ENCODE results near the gene RETREG2. TPM values are rescaled to one million over a fixed set of nuclear protein-coding genes. Genes with fewer than 3 reads are reported as not detected.

RETREG2 gene
- total and polyA plus RNA-seq, 2 of the 4 experiments (the other 2 are of a cell fraction), result 45.2 to 51.1 TPM

- intact Hi-C loops (cut with micrococcal nuclease) (no loop called here), in situ Hi-C loops (cut with MboI; ENCODE audit: low sequenced_read_pairs) (no loop called here), dilution Hi-C loops (cut with HindIII; ENCODE audit: low sequenced_read_pairs, unreplicated experiment) (no loop called here)
- peaks cover 28 to 34% of the 10 kb centered on the region in 2 experiments for H3K79me1 ChIP-seq (ENCODE audit: low read depth in 1 of 2, low read length in 2 of 2)
- H3K27me3 ChIP-seq (ENCODE audit: control insufficient read depth, insufficient read depth, low read length), result no peaks in the 10 kb centered on the region
- no TSS peak for BruUV-seq (replicated peaks)
- H3K36me3 ChIP-seq (ENCODE audit: control insufficient read depth, insufficient read depth, low read length), result peaks cover 43% of the 10 kb centered on the region
- H4K8ac ChIP-seq (ENCODE audit: low read depth in 2 of 2, low read length in 2 of 2), result no peak overlapping the region
- H2BK15ac ChIP-seq (ENCODE audit: low read depth, low read length), result no peak overlapping the region
- H2AK5ac ChIP-seq (ENCODE audit: low read depth, low read length), result no peak overlapping the region
- DNase-seq, result no peak
- H4K20me1 ChIP-seq (ENCODE audit: insufficient read depth, low read length), result peaks cover 14% of the 10 kb centered on the region; the same call in 1 of the 2 replicates
- no peak overlapping the region for H3K4me2 ChIP-seq (ENCODE audit: low read depth, low read length)
- no peak overlapping the region for H4K91ac ChIP-seq (ENCODE audit: insufficient read depth, low read depth, low read length)
- no peak overlapping the region for H3K23ac ChIP-seq (ENCODE audit: low read depth, low read length)
- H2BK120ac ChIP-seq (ENCODE audit: low read depth, low read length), result no peak overlapping the region
- no peak overlapping the region for H3K4me3 ChIP-seq (ENCODE audit: insufficient read depth, low read depth, low read length)
- no peak overlapping the region for H3K56ac ChIP-seq (ENCODE audit: extremely low read depth, insufficient read depth, low read length)
- 0 out of 2 replicates have a peak, but pooled peaks cover 2% of the 10 kb centered on the region for H3K9me1 ChIP-seq (ENCODE audit: insufficient read depth, low read length)
- no peak overlapping the region for H3K18ac ChIP-seq (ENCODE audit: low read depth, low read length)
- no peak overlapping the region for H2AFZ ChIP-seq (replicated peaks; ENCODE audit: low read length, poor library complexity)
- POLR2A ChIA-PET (ENCODE audit: unreplicated experiment), result no interaction called here
- CTCF ChIA-PET, result no interaction called here
- H3K9me3 ChIP-seq (ENCODE audit: control insufficient read depth, insufficient read depth, low read length), result no peaks in the 10 kb centered on the region
- H2BK5ac ChIP-seq (ENCODE audit: low read depth, low read length, poor library complexity, severe bottlenecking), result no peak overlapping the region
- H3K27ac ChIP-seq (ENCODE audit: insufficient read depth, low read length), result no peak overlapping the region
- no peak overlapping the region for H2BK20ac ChIP-seq (ENCODE audit: low read depth, low read length)
- no peak overlapping the region for H3K14ac ChIP-seq (replicated peaks; ENCODE audit: low read depth, low read length)
- 0 out of 2 replicates have a peak, but pooled peaks cover 3% of the 10 kb centered on the region for H3K4me1 ChIP-seq (ENCODE audit: control insufficient read depth, insufficient read depth, low read length)
- no peak overlapping the region for H3K4ac ChIP-seq (ENCODE audit: low read depth, low read length)
- no peak overlapping the region for H2AK9ac ChIP-seq (replicated peaks; ENCODE audit: low read depth, low read length, poor library complexity)
- 90% methylated on average over 3 of the region's 6 CpGs; no CpG with 5 or more reads in 1 of the 2 experiments for WGBS, 2 experiments (ENCODE audit: extremely low coverage in 2 of 2, insufficient read length in 1 of 2)
- ATAC-seq (ENCODE audit: low read depth), result no peak
- TF ChIP-seq SMC3 (IDR thresholded peaks at IDR 0.05; ENCODE audit: low read depth, low read length) (no peak), POLR2A (IDR thresholded peaks at IDR 0.05; ENCODE audit: low read depth, low read length) (no peak), MAFK (IDR thresholded peaks at IDR 0.05; ENCODE audit: low read depth, low read length) (no peak), CTCF (conservative IDR thresholded peaks at IDR 0.05; ENCODE audit: low read depth, low read length) (no peak), FOS (IDR thresholded peaks at IDR 0.05; ENCODE audit: low read depth, low read length) (no peak)
- H3K9ac ChIP-seq (ENCODE audit: low read depth, low read length), result no peak overlapping the region
- H4K5ac ChIP-seq (ENCODE audit: low read depth, low read length), result no peak overlapping the region
Measured at GRCh38 chr2:219181531-219181930, 3.5 kb downstream of the RETREG2 start.

Measured in IMR-90 (cell line).